Glomerular visceral epithelial cell (primary cell): ENCODE data around the gene GSTA3.

Experiments used
- DNase-seq: peaks from one replicate; pipeline ENCODE4 v3.0.0-alpha.2; 2016; ENCODE audit errors: extremely low spot score

Gene GSTA3

DNA sequence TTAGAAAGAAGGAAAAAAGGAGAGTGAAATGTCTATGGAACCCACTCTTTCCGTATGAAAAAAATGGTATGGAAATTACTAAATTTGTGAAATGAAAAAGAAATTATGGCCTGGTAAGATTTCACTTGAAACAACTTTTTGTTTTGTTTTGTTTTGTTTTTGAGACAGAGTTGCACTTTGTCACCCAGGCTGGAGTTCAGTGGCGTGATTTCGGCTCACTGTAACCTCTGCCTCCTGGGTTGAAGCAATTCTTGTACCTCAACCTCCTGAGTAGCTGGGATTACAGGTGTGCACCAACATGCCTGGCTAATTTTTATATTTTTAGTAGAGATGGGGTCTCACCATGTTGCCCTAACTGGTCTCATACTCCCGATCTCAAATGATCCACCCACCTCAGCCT lies 51.1 kb downstream of the GSTA3 start:
- no peak for DNase-seq

- DNase-seq, result peak; percentile 39
These were observed 53.4 kb downstream of the GSTA3 start for GRCh38 chr6:52856137-52856536.

DNA sequence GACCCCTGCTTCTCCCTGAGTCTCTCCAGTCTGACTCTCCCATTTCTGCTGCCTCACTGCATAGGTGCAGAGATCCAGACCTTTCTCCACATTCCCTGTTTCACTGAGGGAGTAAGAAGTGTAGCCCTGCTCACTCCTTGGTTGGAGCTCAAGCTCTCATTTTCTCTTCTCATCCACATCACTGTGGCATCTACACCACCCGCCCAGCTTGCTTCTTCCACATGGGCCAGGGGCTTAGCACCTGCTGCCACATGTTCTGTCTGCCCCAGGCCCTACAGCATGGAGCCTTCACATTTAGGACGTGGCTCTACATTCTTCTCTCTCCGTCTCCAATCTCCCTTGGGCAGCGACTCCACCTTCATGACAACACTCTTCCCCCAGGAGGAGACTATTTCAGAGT lies 60.4 kb downstream of the GSTA3 start:
- DNase-seq, result no peak
